Trophoblast cell (in vitro differentiated cells and primary cell): ENCODE data around the gene THSD4.

Source experiments
- DNase-seq, 2 donors: peaks; one replicate each; pipeline ENCODE4 v3.0.0-alpha.2; 2016
- H2AFZ ChIP-seq: 2 replicates; pipeline ENCODE4 v1.6.1; 2013; ENCODE audit warnings: low read length, moderate library complexity, mild to moderate bottlenecking; ENCODE audit not compliant: insufficient read depth, poor library complexity
- H2AK5ac ChIP-seq: 2 replicates; pipeline ENCODE4 v1.6.1; 2013; ENCODE audit warnings: mild to moderate bottlenecking, low read length
- H2BK120ac ChIP-seq: 2 replicates; pipeline ENCODE4 v1.6.1; 2013; ENCODE audit warnings: low read length, mild to moderate bottlenecking, moderate library complexity; ENCODE audit not compliant: insufficient read depth, poor library complexity
- H2BK12ac ChIP-seq: 2 replicates; pipeline ENCODE4 v1.6.1; 2013; ENCODE audit warnings: mild to moderate bottlenecking, low read length, moderate library complexity
- H2BK5ac ChIP-seq: 2 replicates; pipeline ENCODE4 v1.6.1; 2013; ENCODE audit warnings: low read length, low read depth, moderate library complexity, mild to moderate bottlenecking; ENCODE audit not compliant: poor library complexity
- H3K14ac ChIP-seq: 2 replicates; pipeline ENCODE4 v1.6.1; 2013; ENCODE audit warnings: mild to moderate bottlenecking, low read length
- H3K18ac ChIP-seq: 2 replicates; pipeline ENCODE4 v1.6.1; 2013; ENCODE audit warnings: mild to moderate bottlenecking, low read length
- H3K23ac ChIP-seq: 2 replicates; pipeline ENCODE4 v1.6.1; 2013; ENCODE audit warnings: low read length
- H3K27ac ChIP-seq: 2 replicates; pipeline ENCODE4 v1.5.1; 2013; ENCODE audit warnings: low read depth, mild to moderate bottlenecking, inconsistent platforms, low read length, moderate library complexity
- H3K27me3 ChIP-seq: 2 replicates; pipeline ENCODE4 v1.6.1; 2013; ENCODE audit warnings: inconsistent platforms, mild to moderate bottlenecking, low read length, moderate library complexity; ENCODE audit not compliant: insufficient read depth
- H3K36me3 ChIP-seq, 2 experiments: 1 replicate in 1 of 2; 2 replicates in 1 of 2; pipeline ENCODE4 v1.6.1; 2013; ENCODE audit warnings: low read length in 2 of 2, mild to moderate bottlenecking in 2 of 2, moderate library complexity in 1 of 2; ENCODE audit not compliant: insufficient read depth in 2 of 2, control insufficient read depth in 1 of 2
- H3K4ac ChIP-seq: 2 replicates; pipeline ENCODE4 v1.6.1; 2013; ENCODE audit warnings: low read depth, mild to moderate bottlenecking, low read length, moderate library complexity
- H3K4me1 ChIP-seq, 2 experiments: 1 replicate in 1 of 2; 2 replicates in 1 of 2; pipeline ENCODE4 v1.6.1; 2013; ENCODE audit warnings: low read length in 2 of 2, mild to moderate bottlenecking in 2 of 2, moderate library complexity in 1 of 2; ENCODE audit not compliant: insufficient read depth in 2 of 2, control insufficient read depth in 1 of 2
- H3K4me2 ChIP-seq: 2 replicates; pipeline ENCODE4 v1.6.1; 2013; ENCODE audit warnings: inconsistent platforms, mild to moderate bottlenecking, low read length, moderate library complexity
- H3K4me3 ChIP-seq: 2 replicates; pipeline ENCODE4 v1.5.1; 2013; ENCODE audit warnings: mild to moderate bottlenecking, low read depth, low read length, inconsistent platforms
- H3K79me1 ChIP-seq: one replicate; pipeline ENCODE4 v1.6.1; 2013; ENCODE audit warnings: low read length
- H3K79me2 ChIP-seq: 2 replicates; pipeline ENCODE4 v1.6.1; 2013; ENCODE audit warnings: low read length, mild to moderate bottlenecking; ENCODE audit not compliant: control insufficient read depth, insufficient read depth, poor library complexity
- H3K9ac ChIP-seq: 2 replicates; pipeline ENCODE4 v1.6.1; 2013; ENCODE audit warnings: mild to moderate bottlenecking, low read length
- H3K9me3 ChIP-seq: 2 replicates; pipeline ENCODE4 v1.6.1; 2013; ENCODE audit warnings: low read depth, mild to moderate bottlenecking, control low read depth, inconsistent platforms, low read length; ENCODE audit not compliant: insufficient read depth
- H4K12ac ChIP-seq: 2 replicates; pipeline ENCODE4 v1.6.1; 2013; ENCODE audit warnings: low read depth, mild to moderate bottlenecking, low read length, moderate library complexity
- H4K8ac ChIP-seq: 2 replicates; pipeline ENCODE4 v1.6.1; 2013; ENCODE audit warnings: low read depth, mild to moderate bottlenecking, low read length, moderate library complexity
- H4K91ac ChIP-seq: one replicate; pipeline ENCODE4 v1.6.1; 2013; ENCODE audit warnings: low read depth, mild to moderate bottlenecking, low read length, moderate library complexity
- WGBS: extraction: QIAGEN DNeasy Blood & Tissue Kit; methylation state at CpG from one replicate; pipeline ENCODE4 v1.1.7; 2013; ENCODE audit warnings: missing lambda C conversion rate; ENCODE audit not compliant: insufficient read length, insufficient coverage; ENCODE audit errors: extremely low coverage; 5-methylcytosine and 5-hydroxymethylcytosine counted together

Gene THSD4

DNA sequence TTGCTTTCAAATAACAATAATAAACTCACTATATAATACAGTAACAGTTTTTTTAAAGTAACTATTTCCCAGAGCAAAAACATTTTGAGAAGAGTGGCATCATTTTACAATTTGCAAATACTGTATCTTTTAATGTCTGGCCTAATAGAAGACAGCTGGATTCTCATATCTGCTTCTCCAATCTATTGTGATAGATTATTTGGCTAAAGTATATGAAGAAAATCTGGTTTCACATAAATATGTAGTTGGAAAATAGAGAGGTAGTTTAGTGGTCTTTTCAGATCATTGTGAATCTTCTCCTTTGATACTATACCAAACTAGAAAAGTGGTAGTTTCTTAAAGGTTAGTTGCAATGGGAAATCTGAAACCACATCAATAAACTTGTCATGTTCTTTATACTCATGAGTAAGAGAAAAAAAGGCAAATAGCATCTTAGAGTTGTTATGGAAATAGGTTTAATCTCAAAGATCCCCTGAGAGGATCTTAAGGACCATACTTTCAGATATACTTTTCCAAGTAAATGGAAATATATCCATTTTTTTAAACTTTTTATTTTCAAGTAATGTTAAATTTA is 570.2 kb downstream of the THSD4 start:
- Histone ChIP-seq H3K18ac (no peak overlapping the region), H3K9ac (no peak overlapping the region), H2BK5ac (no peak overlapping the region), H3K14ac (no peak overlapping the region), H3K23ac (no peak overlapping the region), H3K4me3 (no peak overlapping the region), H3K79me1 (no peaks in the 10 kb centered on the region), H3K79me2 (no peaks in the 10 kb centered on the region), H3K4ac (no peak overlapping the region), H2BK12ac (no peak overlapping the region), H3K27me3 (no peaks in the 10 kb centered on the region), H3K4me2 (no peak overlapping the region), H4K12ac (no peak overlapping the region), H2AK5ac (no peak overlapping the region), H3K4me1 (no peaks in the 10 kb centered on the region), H2AFZ (no peak overlapping the region), H3K27ac (no peak overlapping the region), H3K9me3 (peaks cover 2% of the 10 kb centered on the region), H4K91ac (no peak overlapping the region), H4K8ac (no peak overlapping the region), H3K36me3 (no peaks in the 10 kb centered on the region), H2BK120ac (no peak overlapping the region)
- no peak for DNase-seq

DNA sequence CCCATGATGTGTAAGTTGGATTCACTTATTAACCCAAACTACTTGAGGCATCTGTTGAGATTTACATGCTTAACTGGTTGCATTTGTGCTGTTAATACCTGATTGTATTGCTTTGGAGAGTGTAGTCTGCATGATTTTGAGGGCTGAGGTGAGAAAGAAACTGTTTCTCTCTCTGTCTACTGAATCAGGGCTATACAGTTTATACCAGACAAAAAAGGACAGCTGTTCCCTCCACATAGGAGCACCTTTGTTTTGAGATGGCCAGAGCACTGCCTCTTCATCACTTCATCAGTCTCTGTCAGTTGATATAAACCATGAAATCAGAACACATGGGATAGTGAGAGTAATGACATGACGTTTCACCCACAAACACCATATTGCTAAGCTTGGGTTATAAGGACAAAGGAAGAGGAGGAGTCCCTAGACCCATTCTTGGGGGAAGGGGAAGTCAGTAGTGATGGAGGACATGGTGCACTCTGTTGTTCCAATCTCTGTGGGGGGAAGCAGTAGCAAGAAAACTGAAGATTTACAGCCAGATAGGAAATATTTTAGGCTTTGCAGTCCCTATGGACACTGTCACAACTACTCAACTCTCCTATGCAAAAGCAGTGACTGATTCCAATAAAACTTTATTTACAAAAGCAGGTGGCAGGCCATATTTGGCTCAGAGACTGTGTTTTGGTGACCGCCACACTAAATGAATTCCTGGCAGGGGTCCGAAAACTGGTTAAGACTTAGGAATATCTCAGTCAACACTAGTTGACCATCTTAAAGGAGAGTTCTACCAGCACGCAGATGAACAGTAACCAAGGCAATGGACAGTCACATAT is 571.2 kb downstream of the THSD4 start:
- no peak overlapping the region for H3K18ac ChIP-seq
- H2BK5ac ChIP-seq = no peak overlapping the region
- peak overlapping the region; percentile 13 for H3K23ac ChIP-seq
- H3K14ac ChIP-seq = no peak overlapping the region
- no peaks in the 10 kb centered on the region for H3K79me2 ChIP-seq
- no peak overlapping the region for H2BK12ac ChIP-seq
- peaks cover 2% of the 10 kb centered on the region for H3K9me3 ChIP-seq
- H3K27ac ChIP-seq = no peak overlapping the region
- H3K9ac ChIP-seq = no peak overlapping the region
- no peak overlapping the region for H4K91ac ChIP-seq
- no peak overlapping the region for H4K8ac ChIP-seq
- H3K4me2 ChIP-seq = no peak overlapping the region
- H3K36me3 ChIP-seq = no peaks in the 10 kb centered on the region
- no peaks in the 10 kb centered on the region for H3K27me3 ChIP-seq
- DNase-seq = no peak
- no peak overlapping the region for H3K4ac ChIP-seq
- H2BK120ac ChIP-seq = no peak overlapping the region
- no peaks in the 10 kb centered on the region for H3K4me1 ChIP-seq
- no peak overlapping the region for H2AFZ ChIP-seq
- WGBS = no CpG with 5 or more reads among the region's 4 CpGs
- H4K12ac ChIP-seq = no peak overlapping the region
- H2AK5ac ChIP-seq = no peak overlapping the region
- H3K4me3 ChIP-seq = no peak overlapping the region
- H3K79me1 ChIP-seq = no peaks in the 10 kb centered on the region

DNA sequence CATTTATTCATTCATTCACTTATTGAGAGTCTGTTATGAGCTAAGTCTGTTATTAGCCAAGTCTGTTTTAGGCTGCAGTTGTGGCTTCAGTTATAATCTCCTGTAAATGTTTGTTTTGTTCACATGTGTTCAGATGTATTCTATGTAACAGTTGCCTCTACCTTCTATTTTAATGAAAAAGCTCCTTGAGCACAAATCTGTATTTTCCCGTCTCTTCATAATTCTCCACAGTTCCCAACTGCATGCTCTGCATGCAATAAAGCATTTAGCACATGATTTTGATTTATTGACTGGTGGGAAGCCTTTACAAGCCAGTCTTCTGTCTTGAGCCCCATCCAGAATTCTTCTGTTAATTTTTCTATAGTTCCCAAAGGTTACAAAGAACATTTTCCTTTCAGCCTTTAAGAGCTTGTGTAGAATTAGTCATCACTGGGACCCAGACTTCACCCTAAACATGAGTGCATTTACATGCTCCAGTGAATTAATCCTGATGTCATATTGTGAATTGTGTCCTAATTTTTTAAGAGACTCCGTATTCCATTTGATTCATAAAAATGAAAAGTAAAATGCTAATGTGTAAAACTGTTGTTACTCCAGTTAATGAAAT is 572.7 kb downstream of the THSD4 start:
- Histone ChIP-seq H3K18ac (no peak overlapping the region), H3K4me2 (no peak overlapping the region), H4K8ac (no peak overlapping the region), H3K27ac (no peak overlapping the region), H3K9me3 (peaks cover 2% of the 10 kb centered on the region), H3K4me3 (no peak overlapping the region), H3K4me1 (no peaks in the 10 kb centered on the region), H4K91ac (no peak overlapping the region), H2BK120ac (no peak overlapping the region), H3K9ac (no peak overlapping the region), H4K12ac (no peak overlapping the region), H3K14ac (no peak overlapping the region), H2BK5ac (no peak overlapping the region), H3K79me1 (no peaks in the 10 kb centered on the region), H3K23ac (no peak overlapping the region), H2AK5ac (no peak overlapping the region), H2AFZ (no peak overlapping the region), H3K27me3 (no peaks in the 10 kb centered on the region), H2BK12ac (no peak overlapping the region), H3K36me3 (no peaks in the 10 kb centered on the region), H3K79me2 (no peaks in the 10 kb centered on the region), H3K4ac (no peak overlapping the region)
- DNase-seq = no peak
- WGBS = no CpG with 5 or more reads among the region's 2 CpGs

GRCh38 chr15:71688509-71689094 is 573.3 kb downstream of the THSD4 start:
- H3K79me1 ChIP-seq = no peaks in the 10 kb centered on the region
- H2AK5ac ChIP-seq = no peak overlapping the region
- no peaks in the 10 kb centered on the region for H3K79me2 ChIP-seq
- no peak overlapping the region for H3K18ac ChIP-seq
- H2BK5ac ChIP-seq = no peak overlapping the region
- no peak overlapping the region for H2AFZ ChIP-seq
- H4K91ac ChIP-seq = no peak overlapping the region
- H3K36me3 ChIP-seq = no peaks in the 10 kb centered on the region
- no peak overlapping the region for H4K8ac ChIP-seq
- H3K4me2 ChIP-seq = no peak overlapping the region
- H3K14ac ChIP-seq = no peak overlapping the region
- no peak overlapping the region for H3K4me3 ChIP-seq
- no peak for DNase-seq
- no peak overlapping the region for H3K27ac ChIP-seq
- H3K4me1 ChIP-seq = no peaks in the 10 kb centered on the region
- no CpG with 5 or more reads among the region's 3 CpGs for whole genome bisulfite sequencing
- H3K9me3 ChIP-seq = peaks cover 2% of the 10 kb centered on the region
- no peak overlapping the region for H3K9ac ChIP-seq
- no peak overlapping the region for H2BK12ac ChIP-seq
- H3K23ac ChIP-seq = no peak overlapping the region
- H3K4ac ChIP-seq = no peak overlapping the region
- H4K12ac ChIP-seq = no peak overlapping the region
- H3K27me3 ChIP-seq = no peaks in the 10 kb centered on the region
- H2BK120ac ChIP-seq = no peak overlapping the region
